ENCODE measurements around the gene STEAP2. TPM values are rescaled to one million over a fixed set of nuclear protein-coding genes. Genes with fewer than 3 reads are reported as not detected.

STEAP2 gene
- total RNA-seq, 1 experiment from 2014 or later, result 134 TPM

DNA sequence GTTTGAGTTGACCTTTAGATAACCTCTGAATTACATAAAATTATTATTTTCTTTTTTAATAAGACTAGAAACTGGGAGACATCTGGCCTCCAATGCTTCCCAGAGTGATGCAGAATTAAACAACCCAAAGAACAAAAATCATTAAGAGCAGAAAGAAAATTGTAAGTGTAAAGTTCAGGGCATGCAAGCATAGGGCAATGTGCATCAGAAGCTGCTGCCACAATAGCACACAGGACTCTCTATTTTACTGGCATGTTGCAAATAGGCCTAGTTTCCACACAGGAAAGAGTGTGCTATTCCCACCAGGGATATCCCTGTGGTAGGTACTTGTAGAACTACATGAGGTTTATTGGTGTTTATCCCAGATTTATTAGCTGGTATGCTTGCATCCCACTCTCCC is 20.5 kb upstream of the STEAP2 start:
- ChIA-PET CTCF (no interaction called here), POLR2A (ENCODE audit: low non-redundant PET) (no interaction called here)

DNA sequence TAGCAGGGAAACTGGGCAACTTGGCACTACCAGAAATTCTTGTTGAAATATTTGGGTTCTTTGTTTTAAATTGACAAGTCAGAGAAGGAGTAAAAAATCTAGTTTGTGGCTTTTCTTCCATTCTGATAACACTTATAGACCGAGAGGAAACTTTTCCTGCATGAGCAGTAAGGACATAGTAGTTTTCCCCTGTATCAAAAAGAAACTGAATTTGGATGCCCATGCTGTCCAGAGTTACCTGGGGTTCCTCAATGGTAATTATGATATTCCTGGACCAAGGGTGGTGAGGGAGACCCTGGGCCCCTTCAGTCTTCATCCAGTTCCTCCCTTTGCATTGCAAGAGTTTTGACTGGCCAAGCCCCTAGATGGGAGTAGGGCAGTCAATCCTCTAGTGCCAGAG is 19.9 kb upstream of the STEAP2 start:
- no peak overlapping the region for H3K27ac ChIP-seq (ENCODE audit: low read depth, low read length, poor library complexity, severe bottlenecking)
- POLR2A ChIA-PET (ENCODE audit: low non-redundant PET), result no interaction called here
- CTCF ChIA-PET, result no interaction called here
- H3K4me1 ChIP-seq (ENCODE audit: insufficient read depth, low read length, poor library complexity, severe bottlenecking), result no peaks in the 10 kb centered on the region
- H3K9me3 ChIP-seq (ENCODE audit: low read depth, low read length, poor library complexity, severe bottlenecking), result peaks cover 30% of the 10 kb centered on the region
- H3K4me3 ChIP-seq (ENCODE audit: low read depth, low read length, poor library complexity, severe bottlenecking), result no peak overlapping the region
- intact Hi-C loops (cut with micrococcal nuclease; ENCODE audit: unreplicated experiment), result no loop called here
- no TSS peak for BruUV-seq (replicated peaks)
- DNase-seq (ENCODE audit: low spot score), result no peak
- TF ChIP-seq, protein P1, sequence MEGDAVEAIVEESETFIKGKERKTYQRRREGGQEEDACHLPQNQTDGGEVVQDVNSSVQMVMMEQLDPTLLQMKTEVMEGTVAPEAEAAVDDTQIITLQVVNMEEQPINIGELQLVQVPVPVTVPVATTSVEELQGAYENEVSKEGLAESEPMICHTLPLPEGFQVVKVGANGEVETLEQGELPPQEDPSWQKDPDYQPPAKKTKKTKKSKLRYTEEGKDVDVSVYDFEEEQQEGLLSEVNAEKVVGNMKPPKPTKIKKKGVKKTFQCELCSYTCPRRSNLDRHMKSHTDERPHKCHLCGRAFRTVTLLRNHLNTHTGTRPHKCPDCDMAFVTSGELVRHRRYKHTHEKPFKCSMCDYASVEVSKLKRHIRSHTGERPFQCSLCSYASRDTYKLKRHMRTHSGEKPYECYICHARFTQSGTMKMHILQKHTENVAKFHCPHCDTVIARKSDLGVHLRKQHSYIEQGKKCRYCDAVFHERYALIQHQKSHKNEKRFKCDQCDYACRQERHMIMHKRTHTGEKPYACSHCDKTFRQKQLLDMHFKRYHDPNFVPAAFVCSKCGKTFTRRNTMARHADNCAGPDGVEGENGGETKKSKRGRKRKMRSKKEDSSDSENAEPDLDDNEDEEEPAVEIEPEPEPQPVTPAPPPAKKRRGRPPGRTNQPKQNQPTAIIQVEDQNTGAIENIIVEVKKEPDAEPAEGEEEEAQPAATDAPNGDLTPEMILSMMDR (conservative IDR thresholded peaks at IDR 0.05; ENCODE audit: low read depth, low read length), result no peak
- TF ChIP-seq EZH2 (IDR thresholded peaks at IDR 0.05; ENCODE audit: borderline replicate concordance, low read depth, low read length, poor library complexity, severe bottlenecking), result no peak
- H3K36me3 ChIP-seq (ENCODE audit: insufficient read depth, low read length, poor library complexity, severe bottlenecking), result peaks cover 5% of the 10 kb centered on the region
- H3K27me3 ChIP-seq (replicated peaks; ENCODE audit: insufficient read depth, low read depth, low read length, poor library complexity), result no peaks in the 10 kb centered on the region

More for the DNA sequence above, 20.5 kb upstream of the STEAP2 start:
- DNase-seq (ENCODE audit: low spot score), result no peak
- H3K4me3 ChIP-seq (ENCODE audit: low read depth, low read length, poor library complexity, severe bottlenecking), result no peak overlapping the region
- no peak overlapping the region for H3K27ac ChIP-seq (ENCODE audit: low read depth, low read length, poor library complexity, severe bottlenecking)
- intact Hi-C loops (cut with micrococcal nuclease; ENCODE audit: unreplicated experiment), result no loop called here
- no peak for TF ChIP-seq EZH2 (IDR thresholded peaks at IDR 0.05; ENCODE audit: borderline replicate concordance, low read depth, low read length, poor library complexity, severe bottlenecking)
- TF ChIP-seq, protein P1 (conservative IDR thresholded peaks at IDR 0.05; ENCODE audit: low read depth, low read length), result no peak
- H3K4me1 ChIP-seq (ENCODE audit: insufficient read depth, low read length, poor library complexity, severe bottlenecking), result no peaks in the 10 kb centered on the region
- no TSS peak for BruUV-seq (replicated peaks)
- no peaks in the 10 kb centered on the region for H3K27me3 ChIP-seq (replicated peaks; ENCODE audit: insufficient read depth, low read depth, low read length, poor library complexity)
- H3K9me3 ChIP-seq (ENCODE audit: low read depth, low read length, poor library complexity, severe bottlenecking), result peaks cover 30% of the 10 kb centered on the region
- H3K36me3 ChIP-seq (ENCODE audit: insufficient read depth, low read length, poor library complexity, severe bottlenecking), result peaks cover 5% of the 10 kb centered on the region

GRCh38 chr7:90192876-90193750 is 18.4 kb upstream of the STEAP2 start:
- BruUV-seq (replicated peaks), result no TSS peak
- no peaks in the 10 kb centered on the region for H3K4me1 ChIP-seq (ENCODE audit: insufficient read depth, low read length, poor library complexity, severe bottlenecking)
- no peaks in the 10 kb centered on the region for H3K27me3 ChIP-seq (replicated peaks; ENCODE audit: insufficient read depth, low read depth, low read length, poor library complexity)
- no peak overlapping the region for H3K27ac ChIP-seq (ENCODE audit: low read depth, low read length, poor library complexity, severe bottlenecking)
- intact Hi-C loops (cut with micrococcal nuclease; ENCODE audit: unreplicated experiment), result no loop called here
- DNase-seq (ENCODE audit: low spot score), result no peak
- H3K4me3 ChIP-seq (ENCODE audit: low read depth, low read length, poor library complexity, severe bottlenecking), result no peak overlapping the region
- CTCF ChIA-PET, result no interaction called here
- POLR2A ChIA-PET (ENCODE audit: low non-redundant PET), result no interaction called here
- peaks cover 30% of the 10 kb centered on the region for H3K9me3 ChIP-seq (ENCODE audit: low read depth, low read length, poor library complexity, severe bottlenecking)
- TF ChIP-seq EZH2 (IDR thresholded peaks at IDR 0.05; ENCODE audit: borderline replicate concordance, low read depth, low read length, poor library complexity, severe bottlenecking), result no peak
- TF ChIP-seq, protein P1 (conservative IDR thresholded peaks at IDR 0.05; ENCODE audit: low read depth, low read length), result no peak
- peaks cover 5% of the 10 kb centered on the region for H3K36me3 ChIP-seq (ENCODE audit: insufficient read depth, low read length, poor library complexity, severe bottlenecking)
